T-helper 2 cell treated with Interferon-gamma antibody and Interleukin-4, amounts not matched to agents 100 ng/mL and 5 ng/mL, for 36 hours (primary cell): Measurements from ENCODE around the gene UBE2U. TPM values are rescaled to one million over a fixed set of nuclear protein-coding genes. Genes with fewer than 3 reads are reported as not detected.

ENCODE experiments used
- intact Hi-C: fragments of 100-400 bp; cut with micrococcal nuclease; formaldehyde crosslinking; loops from one replicate; pipeline ENCODE4 v1.15.1; 2023
- total RNA-seq: library from RNA; stranded (reverse); gene quantifications from 2 replicates; pipeline ENCODE4 v1.2.3, GENCODE V29; 2022

The UBE2U gene
- total RNA-seq, 1 donor from 2014 or later = not detected

DNA sequence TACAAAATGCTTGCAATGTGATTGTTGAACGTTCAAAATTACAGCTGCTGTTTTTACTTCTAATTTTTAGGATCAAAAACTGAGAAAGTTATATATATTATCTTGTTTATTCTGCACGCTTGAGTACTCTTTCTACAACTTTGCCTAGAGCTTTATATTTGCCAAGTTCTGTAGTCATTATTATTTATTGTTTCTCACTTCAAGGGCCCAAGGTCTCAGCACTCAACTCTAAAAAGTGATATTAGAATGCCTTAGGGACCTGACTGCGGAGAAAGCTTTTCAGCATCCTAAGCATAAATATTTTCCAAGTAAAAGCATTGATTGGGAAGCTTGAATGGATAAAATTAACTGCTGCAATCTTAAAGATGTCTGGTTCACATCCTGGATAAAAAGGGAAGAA lies 83.6 kb downstream of the UBE2U start:
- intact Hi-C loops = no loop called here

DNA sequence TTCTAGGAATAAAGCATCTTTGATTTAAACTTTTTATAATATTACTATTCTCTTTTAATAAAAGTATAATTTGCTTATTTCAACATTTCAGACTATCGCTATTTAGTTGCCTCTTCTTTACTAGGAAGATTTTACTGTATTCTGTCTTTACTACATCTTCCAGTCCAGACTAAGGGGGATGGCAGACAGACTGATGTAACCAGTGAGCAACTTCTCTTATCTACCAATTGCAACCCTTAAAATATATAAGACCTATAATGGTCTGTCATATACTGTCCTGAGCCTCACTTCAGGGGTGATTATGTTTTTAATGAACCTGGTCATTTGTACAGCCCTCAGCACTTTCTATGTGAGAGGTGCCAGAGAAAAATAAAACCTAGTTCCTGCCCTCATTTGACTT lies 87.0 kb downstream of the UBE2U start:
- intact Hi-C loops = no loop called here

DNA sequence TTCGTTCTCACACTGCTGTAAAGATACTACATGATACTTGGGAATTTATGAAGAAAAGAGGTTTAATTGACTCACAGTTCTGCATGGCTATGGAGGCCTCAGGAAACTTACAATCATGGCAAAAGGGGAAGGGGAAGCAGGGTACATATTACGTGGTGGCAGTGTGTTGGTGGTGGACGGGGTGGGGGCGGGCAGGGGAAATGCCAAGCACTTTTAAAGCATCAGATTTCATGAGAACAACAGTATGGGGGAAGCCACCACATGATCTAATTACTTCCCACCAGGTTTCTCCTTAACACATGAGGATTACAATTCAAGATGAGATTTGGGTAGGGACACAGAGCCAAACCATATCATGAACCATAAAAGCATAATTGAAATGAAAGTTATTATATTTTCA lies 88.5 kb downstream of the UBE2U start:
- intact Hi-C loops = no loop called here

DNA sequence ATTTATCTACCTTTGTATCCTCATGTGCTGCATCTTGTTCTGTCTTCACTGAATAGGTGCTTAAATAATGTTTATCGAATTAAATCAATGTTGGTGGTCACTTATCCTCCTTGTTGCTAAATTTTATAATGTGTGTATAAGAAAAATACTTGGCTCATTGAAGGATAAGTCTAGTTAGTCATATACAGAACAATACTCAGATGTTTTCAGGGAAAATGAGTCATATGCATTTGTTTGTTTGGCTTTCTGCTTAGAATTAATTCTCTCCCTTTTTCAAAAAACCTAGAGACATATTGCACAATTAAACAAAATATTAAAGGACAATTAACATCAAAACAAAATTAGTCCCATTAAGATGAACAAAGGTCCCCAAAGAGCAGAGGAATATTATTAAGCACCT lies 89.0 kb downstream of the UBE2U start:
- intact Hi-C loops = no loop called here

DNA sequence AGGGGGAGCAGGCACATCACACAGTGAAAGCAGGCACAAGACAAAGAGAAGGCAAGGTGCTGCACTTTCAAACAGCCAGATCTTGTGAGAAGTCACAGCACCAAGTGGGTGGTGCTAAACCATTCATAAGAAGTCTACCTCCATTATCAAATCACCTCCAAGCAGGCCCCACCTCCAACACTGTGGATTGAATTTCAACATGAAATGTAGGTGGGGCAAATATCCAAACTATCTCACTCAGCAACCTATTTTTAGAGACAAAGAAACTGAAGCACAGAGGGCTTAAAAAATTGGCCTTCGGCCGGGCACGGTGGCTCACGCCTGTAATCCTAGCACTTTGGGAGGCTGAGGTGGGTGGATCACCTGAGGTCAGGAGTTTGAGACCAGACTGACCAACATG lies 90.4 kb downstream of the UBE2U start:
- intact Hi-C loops = no loop called here

DNA sequence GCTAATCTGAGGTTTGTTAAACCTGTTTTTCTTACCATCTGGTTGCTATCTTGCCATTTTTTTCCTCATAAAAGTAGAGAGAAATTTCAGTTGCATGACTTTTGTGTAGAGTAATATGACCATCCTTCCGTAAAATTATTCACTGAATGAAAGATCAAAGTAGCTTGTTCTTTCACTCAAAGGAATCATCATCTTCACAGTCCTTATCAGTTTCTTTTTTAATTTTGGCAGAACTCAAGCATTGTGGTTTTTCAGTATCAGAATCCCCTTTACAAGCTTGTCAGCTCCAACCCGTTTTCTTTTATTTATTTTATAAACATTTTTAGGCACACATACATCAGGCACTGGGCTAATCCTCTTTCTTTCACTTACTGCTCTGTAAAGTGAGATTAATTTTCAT lies 91.7 kb downstream of the UBE2U start:
- intact Hi-C loops = no loop called here

DNA sequence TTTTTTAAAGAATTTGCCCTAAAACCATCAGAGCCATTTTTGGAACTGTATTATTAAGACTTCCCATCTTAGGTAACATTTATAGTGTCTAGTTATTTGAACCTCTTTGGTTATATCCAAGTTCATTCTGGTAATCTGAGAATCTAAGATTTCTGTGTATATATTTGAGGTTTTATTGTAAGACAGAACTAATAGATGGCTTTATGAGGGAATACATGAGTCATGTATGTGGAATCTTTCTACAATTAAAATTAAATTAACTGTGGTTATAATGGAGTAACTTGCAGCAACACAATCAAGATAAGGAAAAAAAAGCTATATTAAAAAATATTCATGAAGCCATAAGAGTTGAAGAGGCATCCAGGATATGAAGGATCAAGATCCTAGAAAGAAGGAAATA lies 92.1 kb downstream of the UBE2U start:
- intact Hi-C loops = no loop called here

DNA sequence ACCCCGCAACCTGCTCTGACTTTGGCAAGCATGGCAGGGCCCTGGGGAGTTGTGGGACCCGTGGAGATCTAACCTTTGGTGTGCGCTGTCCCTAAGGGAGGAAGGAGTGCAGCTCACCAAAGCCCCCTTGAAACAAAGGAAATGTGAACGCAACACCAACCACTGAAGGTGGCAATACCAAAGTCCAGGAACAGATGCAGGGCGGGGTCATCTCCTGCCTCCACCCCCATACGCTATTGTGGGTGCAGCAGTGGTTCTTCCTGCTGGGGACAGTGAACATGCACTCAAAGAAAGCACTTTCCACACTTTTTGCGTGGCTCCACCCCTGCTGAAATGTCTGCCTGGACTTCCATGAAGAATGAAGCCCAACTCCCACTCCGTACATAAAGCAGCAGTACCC lies 93.0 kb downstream of the UBE2U start:
- intact Hi-C loops = no loop called here

DNA sequence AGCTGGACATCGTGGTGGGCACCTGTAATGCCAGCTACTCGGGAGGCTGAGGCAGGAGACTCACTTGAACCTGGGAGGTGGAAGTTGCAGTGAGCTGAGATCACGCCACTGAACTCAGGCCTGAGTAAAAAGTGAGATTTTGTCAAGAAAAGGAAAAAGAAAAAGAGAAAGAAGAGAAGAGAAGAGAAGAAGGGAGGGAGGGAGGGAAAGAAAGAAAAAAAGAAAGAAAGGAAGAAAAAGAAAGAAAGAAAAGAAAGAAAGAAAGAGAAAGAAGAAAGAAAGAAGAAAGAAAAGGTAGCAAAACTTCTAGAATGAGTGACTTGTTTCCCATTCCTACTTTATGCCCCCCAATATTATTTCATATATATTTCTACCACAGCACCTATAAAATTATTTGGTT lies 98.8 kb downstream of the UBE2U start:
- intact Hi-C loops = no loop called here

DNA sequence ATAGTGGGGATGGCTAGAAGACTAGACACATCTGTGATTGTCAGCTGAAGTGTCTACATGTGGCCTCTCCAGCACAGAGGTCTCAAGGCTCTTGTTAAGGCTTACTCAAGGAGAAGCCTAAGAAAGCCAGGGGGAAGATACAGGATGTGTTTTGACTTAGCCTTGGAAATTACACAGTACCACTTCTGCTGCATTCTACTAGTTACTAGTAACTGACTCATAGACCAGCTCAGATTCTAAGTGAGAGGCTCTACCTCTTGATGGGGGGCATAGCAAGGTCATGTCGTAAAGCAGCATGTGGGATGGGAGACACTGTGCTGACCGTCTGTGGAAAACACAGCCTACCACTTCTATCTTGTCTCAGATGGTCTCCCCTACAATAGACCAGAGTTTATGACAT lies 99.5 kb downstream of the UBE2U start:
- intact Hi-C loops = no loop called here

DNA sequence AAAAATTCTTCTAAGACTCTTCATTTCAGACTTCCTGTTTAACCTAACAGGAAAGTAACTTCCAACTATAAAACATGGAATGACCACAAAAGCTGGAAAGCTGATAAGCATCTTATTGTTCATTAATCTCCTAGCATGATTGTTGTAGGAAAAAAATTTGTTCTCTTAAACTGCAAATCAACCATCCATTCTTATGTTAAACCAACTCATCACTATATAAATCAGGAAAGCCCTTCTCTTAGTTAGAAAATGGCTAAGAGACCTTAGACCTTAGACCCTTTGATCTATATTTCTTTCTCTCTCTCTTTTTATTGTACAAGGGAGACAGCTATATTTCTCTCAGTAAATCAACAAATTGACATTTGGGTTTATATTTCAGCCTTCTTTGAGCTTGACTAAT lies 101.4 kb downstream of the UBE2U start:
- intact Hi-C loops = no loop called here

DNA sequence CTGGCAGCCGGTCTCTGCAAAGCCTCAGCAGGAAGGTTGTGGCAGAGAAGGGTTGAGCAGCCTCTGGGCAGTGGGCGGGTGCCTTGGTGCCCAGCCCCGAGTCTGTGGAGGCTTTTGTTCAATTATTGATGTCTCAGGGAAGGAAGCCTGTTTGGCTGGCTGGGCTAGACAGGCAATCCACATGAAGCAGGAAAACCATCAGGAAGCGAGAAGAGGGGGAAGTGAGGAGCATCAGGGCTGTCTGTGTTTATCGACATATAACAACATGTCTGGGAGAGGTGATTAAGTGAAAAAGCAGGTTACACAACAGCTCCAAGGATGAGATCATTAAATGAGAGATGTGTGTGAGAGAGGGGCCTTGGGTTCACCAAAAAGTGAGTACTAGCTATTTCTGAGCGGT lies 105.4 kb downstream of the UBE2U start:
- intact Hi-C loops = no loop called here

DNA sequence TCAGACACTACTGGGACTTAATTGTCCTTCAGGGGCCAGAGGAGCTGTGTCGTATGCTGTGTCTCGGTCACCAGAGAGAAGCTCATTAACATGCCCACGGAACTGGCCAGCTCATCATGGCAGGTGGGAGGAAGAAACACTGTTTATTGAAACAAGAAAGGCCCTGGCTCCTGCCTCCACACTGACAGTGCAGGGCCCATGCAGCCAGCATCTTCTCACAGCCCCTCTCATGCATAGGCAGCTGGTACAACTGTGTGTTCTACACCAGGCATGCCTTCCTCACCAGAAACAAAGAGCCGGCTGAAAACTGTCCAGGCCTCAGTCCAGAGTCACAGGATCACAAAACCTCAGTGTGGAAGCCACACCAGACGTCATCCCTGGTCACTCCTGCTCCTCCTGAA lies 106.0 kb downstream of the UBE2U start:
- intact Hi-C loops = no loop called here

DNA sequence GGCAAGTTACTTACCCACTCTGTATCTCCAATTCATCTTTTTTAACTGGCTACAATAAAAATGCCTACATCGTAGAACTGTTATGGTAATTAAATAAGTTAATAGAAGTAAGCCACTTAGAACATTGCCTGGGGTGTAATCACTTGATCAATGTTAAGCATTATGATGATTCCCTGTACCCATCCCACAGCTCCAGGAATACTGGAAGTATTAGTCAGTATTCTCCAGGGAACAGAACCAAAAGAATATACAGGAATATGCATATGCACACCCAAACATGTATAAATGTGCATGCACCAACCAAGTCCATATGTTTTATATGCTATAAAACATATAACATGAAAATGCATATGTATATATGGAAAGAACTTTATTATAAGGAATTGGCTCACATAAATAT lies 107.3 kb downstream of the UBE2U start:
- intact Hi-C loops = no loop called here

DNA sequence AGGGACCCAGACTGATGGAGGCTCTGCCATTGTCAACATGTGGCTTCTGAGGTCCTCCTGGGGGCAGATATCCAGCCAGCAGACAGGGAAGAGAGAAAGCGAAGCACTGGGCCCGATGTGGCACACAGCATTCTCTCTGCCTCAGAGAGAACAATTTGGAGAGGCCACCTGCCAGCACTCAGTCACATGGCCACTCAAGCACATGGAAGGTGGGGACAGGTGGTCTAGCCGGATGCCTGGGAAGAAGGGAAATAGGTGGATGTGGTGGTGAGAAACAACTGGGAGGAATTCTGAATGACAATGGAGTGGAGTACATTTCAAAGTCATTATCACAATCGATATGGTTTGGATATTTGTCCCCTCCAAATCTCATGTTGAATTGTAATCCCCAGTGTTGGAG lies 109.0 kb downstream of the UBE2U start:
- intact Hi-C loops = no loop called here

DNA sequence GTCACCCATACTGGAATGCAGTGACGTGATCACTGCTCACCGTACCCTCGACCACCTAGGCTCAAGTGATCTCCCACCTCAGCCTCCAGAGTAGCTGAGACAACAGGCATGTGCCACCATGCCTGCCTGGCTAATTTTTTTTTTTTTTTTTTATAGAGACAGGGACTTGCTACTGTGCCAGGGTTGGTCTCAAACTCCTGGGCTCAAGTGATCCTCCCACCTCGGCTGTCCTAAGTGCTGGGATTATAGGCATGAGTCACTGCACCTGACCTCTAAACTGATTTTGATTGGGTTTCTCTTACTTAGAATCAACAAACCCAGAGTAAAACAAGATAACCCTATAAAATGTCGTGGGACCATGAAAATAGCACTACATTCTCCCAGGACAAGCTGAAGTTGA lies 112.0 kb downstream of the UBE2U start:
- intact Hi-C loops = no loop called here
